Trophoblast cell (in vitro differentiated cells and primary cell): ENCODE results near the gene ACTN4.

Source experiments
- DNase-seq, 2 donors: peaks; one replicate each; pipeline ENCODE4 v3.0.0-alpha.2; 2016
- H2AFZ ChIP-seq: 2 replicates; pipeline ENCODE4 v1.6.1; 2013; ENCODE audit warnings: low read length, moderate library complexity, mild to moderate bottlenecking; ENCODE audit not compliant: insufficient read depth, poor library complexity
- H2AK5ac ChIP-seq: 2 replicates; pipeline ENCODE4 v1.6.1; 2013; ENCODE audit warnings: mild to moderate bottlenecking, low read length
- H2BK120ac ChIP-seq: 2 replicates; pipeline ENCODE4 v1.6.1; 2013; ENCODE audit warnings: low read length, mild to moderate bottlenecking, moderate library complexity; ENCODE audit not compliant: insufficient read depth, poor library complexity
- H2BK12ac ChIP-seq: 2 replicates; pipeline ENCODE4 v1.6.1; 2013; ENCODE audit warnings: mild to moderate bottlenecking, low read length, moderate library complexity
- H2BK5ac ChIP-seq: 2 replicates; pipeline ENCODE4 v1.6.1; 2013; ENCODE audit warnings: low read length, low read depth, moderate library complexity, mild to moderate bottlenecking; ENCODE audit not compliant: poor library complexity
- H3K14ac ChIP-seq: 2 replicates; pipeline ENCODE4 v1.6.1; 2013; ENCODE audit warnings: mild to moderate bottlenecking, low read length
- H3K18ac ChIP-seq: 2 replicates; pipeline ENCODE4 v1.6.1; 2013; ENCODE audit warnings: mild to moderate bottlenecking, low read length
- H3K23ac ChIP-seq: 2 replicates; pipeline ENCODE4 v1.6.1; 2013; ENCODE audit warnings: low read length
- H3K27ac ChIP-seq: 2 replicates; pipeline ENCODE4 v1.5.1; 2013; ENCODE audit warnings: low read depth, mild to moderate bottlenecking, inconsistent platforms, low read length, moderate library complexity
- H3K27me3 ChIP-seq: 2 replicates; pipeline ENCODE4 v1.6.1; 2013; ENCODE audit warnings: inconsistent platforms, mild to moderate bottlenecking, low read length, moderate library complexity; ENCODE audit not compliant: insufficient read depth
- H3K36me3 ChIP-seq, 2 experiments: 1 replicate in 1 of 2; 2 replicates in 1 of 2; pipeline ENCODE4 v1.6.1; 2013; ENCODE audit warnings: low read length in 2 of 2, mild to moderate bottlenecking in 2 of 2, moderate library complexity in 1 of 2; ENCODE audit not compliant: insufficient read depth in 2 of 2, control insufficient read depth in 1 of 2
- H3K4ac ChIP-seq: 2 replicates; pipeline ENCODE4 v1.6.1; 2013; ENCODE audit warnings: low read depth, mild to moderate bottlenecking, low read length, moderate library complexity
- H3K4me1 ChIP-seq, 2 experiments: 1 replicate in 1 of 2; 2 replicates in 1 of 2; pipeline ENCODE4 v1.6.1; 2013; ENCODE audit warnings: low read length in 2 of 2, mild to moderate bottlenecking in 2 of 2, moderate library complexity in 1 of 2; ENCODE audit not compliant: insufficient read depth in 2 of 2, control insufficient read depth in 1 of 2
- H3K4me2 ChIP-seq: 2 replicates; pipeline ENCODE4 v1.6.1; 2013; ENCODE audit warnings: inconsistent platforms, mild to moderate bottlenecking, low read length, moderate library complexity
- H3K4me3 ChIP-seq: 2 replicates; pipeline ENCODE4 v1.5.1; 2013; ENCODE audit warnings: mild to moderate bottlenecking, low read depth, low read length, inconsistent platforms
- H3K79me1 ChIP-seq: one replicate; pipeline ENCODE4 v1.6.1; 2013; ENCODE audit warnings: low read length
- H3K79me2 ChIP-seq: 2 replicates; pipeline ENCODE4 v1.6.1; 2013; ENCODE audit warnings: low read length, mild to moderate bottlenecking; ENCODE audit not compliant: control insufficient read depth, insufficient read depth, poor library complexity
- H3K9ac ChIP-seq: 2 replicates; pipeline ENCODE4 v1.6.1; 2013; ENCODE audit warnings: mild to moderate bottlenecking, low read length
- H3K9me3 ChIP-seq: 2 replicates; pipeline ENCODE4 v1.6.1; 2013; ENCODE audit warnings: low read depth, mild to moderate bottlenecking, control low read depth, inconsistent platforms, low read length; ENCODE audit not compliant: insufficient read depth
- H4K12ac ChIP-seq: 2 replicates; pipeline ENCODE4 v1.6.1; 2013; ENCODE audit warnings: low read depth, mild to moderate bottlenecking, low read length, moderate library complexity
- H4K8ac ChIP-seq: 2 replicates; pipeline ENCODE4 v1.6.1; 2013; ENCODE audit warnings: low read depth, mild to moderate bottlenecking, low read length, moderate library complexity
- H4K91ac ChIP-seq: one replicate; pipeline ENCODE4 v1.6.1; 2013; ENCODE audit warnings: low read depth, mild to moderate bottlenecking, low read length, moderate library complexity
- whole genome bisulfite sequencing: extraction: QIAGEN DNeasy Blood & Tissue Kit; methylation state at CpG from one replicate; pipeline ENCODE4 v1.1.7; 2013; ENCODE audit warnings: missing lambda C conversion rate; ENCODE audit not compliant: insufficient read length, insufficient coverage; ENCODE audit errors: extremely low coverage; 5-methylcytosine and 5-hydroxymethylcytosine counted together

The ACTN4 gene

GRCh38 chr19:38663156-38663651 lies 15.8 kb downstream of the ACTN4 start:
- Histone ChIP-seq H3K23ac (no peak overlapping the region), H3K36me3 (peaks cover 13 to 18% of the 10 kb centered on the region in 2 experiments), H3K27ac (peak overlapping the region; percentile 49), H4K91ac (peak overlapping the region; percentile 30), H4K12ac (no peak overlapping the region), H3K4me1 (peaks cover 67 to 78% of the 10 kb centered on the region in 2 experiments), H3K9ac (peak overlapping the region; percentile 18), H3K79me1 (peaks cover 61% of the 10 kb centered on the region), H2AFZ (no peak overlapping the region), H3K4me2 (no peak overlapping the region), H2BK120ac (no peak overlapping the region), H4K8ac (no peak overlapping the region), H3K4ac (peak overlapping the region; percentile 44), H2BK12ac (peak overlapping the region; percentile 2), H3K18ac (no peak overlapping the region), H3K9me3 (no peaks in the 10 kb centered on the region), H3K4me3 (no peak overlapping the region), H2AK5ac (no peak overlapping the region), H3K79me2 (peaks cover 48% of the 10 kb centered on the region), H3K27me3 (no peaks in the 10 kb centered on the region), H2BK5ac (no peak overlapping the region), H3K14ac (peak overlapping the region; percentile 14)
- no peak for DNase-seq
- WGBS, result no CpG with 5 or more reads among the region's 22 CpGs

- no peaks in the 10 kb centered on the region for H3K9me3 ChIP-seq
- peak overlapping the region; percentile 44 for H3K4ac ChIP-seq
- peaks cover 70 to 82% of the 10 kb centered on the region in 2 experiments for H3K4me1 ChIP-seq
- H4K8ac ChIP-seq, result peak overlapping the region; percentile 0
- H2BK12ac ChIP-seq, result no peak overlapping the region
- no peak for DNase-seq
- H3K14ac ChIP-seq, result peak overlapping the region; percentile 1
- H3K23ac ChIP-seq, result no peak overlapping the region
- H2BK120ac ChIP-seq, result no peak overlapping the region
- H3K27ac ChIP-seq, result peak overlapping the region; percentile 97
- H3K4me2 ChIP-seq, result no peak overlapping the region
- peaks cover 50% of the 10 kb centered on the region for H3K79me2 ChIP-seq
- no peak overlapping the region for H4K12ac ChIP-seq
- no CpG with 5 or more reads among the region's 19 CpGs for WGBS
- no peak overlapping the region for H2BK5ac ChIP-seq
- H4K91ac ChIP-seq, result peak overlapping the region; percentile 4
- no peak overlapping the region for H2AK5ac ChIP-seq
- H3K36me3 ChIP-seq, result peaks cover 15 to 22% of the 10 kb centered on the region in 2 experiments
- peaks cover 59% of the 10 kb centered on the region for H3K79me1 ChIP-seq
- no peak overlapping the region for H2AFZ ChIP-seq
- peak overlapping the region; percentile 31 for H3K9ac ChIP-seq
- no peaks in the 10 kb centered on the region for H3K27me3 ChIP-seq
- no peak overlapping the region for H3K18ac ChIP-seq
- no peak overlapping the region for H3K4me3 ChIP-seq
Observed at GRCh38 chr19:38663957-38664502, 16.6 kb downstream of the ACTN4 start.

GRCh38 chr19:38664503-38665211 lies 17.2 kb downstream of the ACTN4 start:
- Histone ChIP-seq H3K36me3 (peaks cover 15 to 28% of the 10 kb centered on the region in 2 experiments), H3K27ac (peak overlapping the region; percentile 97), H3K4me3 (no peak overlapping the region), H3K9me3 (no peaks in the 10 kb centered on the region), H4K91ac (peak overlapping the region; percentile 64), H3K4ac (peak overlapping the region; percentile 51), H3K9ac (peak overlapping the region; percentile 31), H2AK5ac (peak overlapping the region; percentile 30), H3K27me3 (no peaks in the 10 kb centered on the region), H2BK12ac (peak overlapping the region; percentile 60), H2BK5ac (peak overlapping the region; percentile 10), H2AFZ (peak overlapping the region; percentile 13), H3K23ac (no peak overlapping the region), H4K8ac (peak overlapping the region; percentile 24), H3K4me1 (peaks cover 74 to 82% of the 10 kb centered on the region in 2 experiments), H3K14ac (peak overlapping the region; percentile 19), H2BK120ac (peak overlapping the region; percentile 27), H3K4me2 (no peak overlapping the region), H4K12ac (no peak overlapping the region), H3K18ac (peak overlapping the region; percentile 68), H3K79me1 (peaks cover 61% of the 10 kb centered on the region), H3K79me2 (peaks cover 53% of the 10 kb centered on the region)
- no peak for DNase-seq
- no CpG with 5 or more reads among the region's 7 CpGs for WGBS

GRCh38 chr19:38665219-38665931 lies 17.9 kb downstream of the ACTN4 start:
- H2BK120ac ChIP-seq, result peak overlapping the region; percentile 27
- WGBS, result no CpG with 5 or more reads among the region's 13 CpGs
- peak overlapping the region; percentile 39 for H3K9ac ChIP-seq
- H3K4me1 ChIP-seq, result peaks cover 76 to 84% of the 10 kb centered on the region in 2 experiments
- no peak overlapping the region for H4K12ac ChIP-seq
- H3K27ac ChIP-seq, result peak overlapping the region; percentile 97
- H4K91ac ChIP-seq, result peak overlapping the region; percentile 64
- H3K79me1 ChIP-seq, result peaks cover 65% of the 10 kb centered on the region
- peak overlapping the region; percentile 39 for H3K4me2 ChIP-seq
- peaks cover 21 to 32% of the 10 kb centered on the region in 2 experiments for H3K36me3 ChIP-seq
- H2BK5ac ChIP-seq, result peak overlapping the region; percentile 62
- peak overlapping the region; percentile 68 for H3K18ac ChIP-seq
- no peak overlapping the region for H3K4me3 ChIP-seq
- H4K8ac ChIP-seq, result peak overlapping the region; percentile 24
- DNase-seq, result no peak
- H2AK5ac ChIP-seq, result peak overlapping the region; percentile 30
- H3K14ac ChIP-seq, result peak overlapping the region; percentile 45
- H3K79me2 ChIP-seq, result peaks cover 58% of the 10 kb centered on the region
- H2AFZ ChIP-seq, result peak overlapping the region; percentile 13
- peak overlapping the region; percentile 51 for H3K4ac ChIP-seq
- H3K23ac ChIP-seq, result no peak overlapping the region
- no peaks in the 10 kb centered on the region for H3K27me3 ChIP-seq
- no peaks in the 10 kb centered on the region for H3K9me3 ChIP-seq
- peak overlapping the region; percentile 60 for H2BK12ac ChIP-seq
